H7 (cell line): Measurements from ENCODE around the gene STXBP1. TPM values are rescaled to one million over a fixed set of nuclear protein-coding genes. Genes with fewer than 3 reads are reported as not detected.
"Not testable (repeated sequence)": the region's sequence is repeated elsewhere in the genome, so short reads cannot be mapped to it uniquely, and the experiment has no call there.

ENCODE experiments used
- DNase-seq: peaks from one replicate; pipeline ENCODE4 v3.0.0; 2012
- H3K27me3 ChIP-seq: 2 replicates; pipeline ENCODE4 v1.6.0; 2011; ENCODE audit warnings: mild to moderate bottlenecking, low read length; ENCODE audit not compliant: control insufficient read depth, insufficient read depth
- H3K36me3 ChIP-seq: replicated peaks from 2 replicates; pipeline ENCODE4 v1.5.1; 2011; ENCODE audit warnings: low read length; ENCODE audit not compliant: control insufficient read depth, insufficient read depth
- H3K4me3 ChIP-seq: 2 replicates; pipeline ENCODE4 v1.5.1; 2011; ENCODE audit warnings: low read depth, mild to moderate bottlenecking, control low read depth, low read length, moderate library complexity; ENCODE audit not compliant: insufficient read depth
- total RNA-seq: library from RNA; depleted of rRNA; stranded (reverse); fragments of >200 nt; shearing (Covaris generic); gene quantifications from 2 replicates; pipeline ENCODE4 v1.2.3, GENCODE V29; 2014

Gene STXBP1
- total RNA-seq, 1 experiment from 2014 or later, result 5.9 TPM

DNA sequence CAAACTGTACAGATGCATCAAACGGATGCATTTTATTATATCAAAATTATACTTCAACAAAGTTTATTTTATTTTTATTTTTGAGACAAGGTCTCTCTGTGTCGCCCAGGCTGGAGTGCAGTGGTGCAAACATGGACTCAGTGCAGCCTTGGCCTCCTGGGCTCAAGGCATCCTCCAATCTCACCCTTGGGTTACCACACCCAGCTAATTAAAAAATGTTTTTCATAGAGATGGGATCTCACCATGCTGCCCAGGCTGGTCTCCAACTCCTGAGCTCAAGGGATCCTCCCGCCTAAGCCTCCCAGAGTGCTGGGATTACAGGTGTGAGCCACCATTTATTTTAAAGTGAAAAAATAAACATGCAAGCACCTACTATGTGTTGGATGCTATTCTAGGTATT is 40.1 kb upstream of the STXBP1 start:
- peaks cover 7% of the 10 kb centered on the region for H3K27me3 ChIP-seq
- H3K4me3 ChIP-seq, result no peak overlapping the region
- H3K36me3 ChIP-seq, result no peaks in the 10 kb centered on the region
- DNase-seq, result no peak

DNA sequence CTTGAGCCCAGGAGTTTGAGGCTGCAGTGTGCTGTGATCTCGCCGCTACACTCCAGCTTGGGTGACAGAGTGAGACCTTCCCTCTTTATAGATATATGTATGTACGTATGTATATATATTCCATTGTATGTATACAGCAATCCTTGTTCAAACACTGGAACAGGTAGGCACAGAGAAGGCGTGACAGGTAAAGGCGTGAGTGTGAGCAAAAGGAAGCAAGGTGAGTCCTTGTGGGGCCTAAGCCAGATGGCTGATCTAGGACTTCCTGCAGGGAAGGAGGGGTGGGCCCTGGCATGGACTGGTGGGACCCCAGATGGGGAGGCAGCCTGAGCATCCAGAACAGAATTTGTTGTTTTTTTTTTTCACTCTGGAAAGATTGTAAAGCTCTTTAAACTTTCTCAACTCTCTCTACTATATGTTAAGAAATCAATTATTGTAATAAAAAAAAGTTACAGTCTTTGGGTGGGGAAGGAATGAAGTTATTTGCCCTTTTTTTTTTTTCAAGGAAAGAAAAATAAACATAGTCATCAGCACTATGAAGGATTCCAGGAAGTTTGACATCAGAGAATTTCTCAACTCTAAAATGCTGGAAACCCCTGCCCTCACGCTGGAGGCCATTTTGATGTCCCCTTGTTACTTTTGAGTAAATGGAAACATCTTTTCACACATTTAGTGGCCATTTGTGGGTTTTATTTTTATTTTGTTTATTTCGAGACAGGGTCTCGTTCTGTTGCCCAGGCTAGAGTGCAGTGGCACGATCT is 38.9 kb upstream of the STXBP1 start:
- no peak for DNase-seq
- H3K36me3 ChIP-seq, result no peaks in the 10 kb centered on the region

GRCh38 chr9:127574072-127574993 is 37.7 kb upstream of the STXBP1 start:
- no peaks in the 10 kb centered on the region for H3K36me3 ChIP-seq
- peaks cover 4% of the 10 kb centered on the region for H3K27me3 ChIP-seq
- H3K4me3 ChIP-seq, result no peak overlapping the region
- peak; percentile 22 for DNase-seq

More for the DNA sequence above, 38.9 kb upstream of the STXBP1 start:
- Histone ChIP-seq H3K4me3 (no peak overlapping the region), H3K27me3 (peaks cover 4% of the 10 kb centered on the region)

- DNase-seq, result no peak
These were observed 36.0 kb upstream of the STXBP1 start for GRCh38 chr9:127575875-127576778.

GRCh38 chr9:127577194-127577593 is 34.9 kb upstream of the STXBP1 start:
- DNase-seq, H3K27me3 ChIP-seq, H3K4me3 ChIP-seq, H3K36me3 ChIP-seq: not testable (repeated sequence)

More at GRCh38 chr9:127575875-127576778, 36.0 kb upstream of the STXBP1 start:
- H3K36me3 ChIP-seq, result no peaks in the 10 kb centered on the region
- no peaks in the 10 kb centered on the region for H3K27me3 ChIP-seq
- H3K4me3 ChIP-seq, result no peak overlapping the region

- H3K4me3 ChIP-seq, result no peak overlapping the region
- no peaks in the 10 kb centered on the region for H3K27me3 ChIP-seq
- no peak for DNase-seq
- H3K36me3 ChIP-seq, result no peaks in the 10 kb centered on the region
These were observed 33.5 kb upstream of the STXBP1 start for GRCh38 chr9:127578627-127578951.

- Histone ChIP-seq H3K36me3 (no peaks in the 10 kb centered on the region), H3K4me3 (no peak overlapping the region), H3K27me3 (no peaks in the 10 kb centered on the region)
- peak; percentile 85 for DNase-seq
These were observed 32.9 kb upstream of the STXBP1 start for GRCh38 chr9:127578952-127579853.

DNA sequence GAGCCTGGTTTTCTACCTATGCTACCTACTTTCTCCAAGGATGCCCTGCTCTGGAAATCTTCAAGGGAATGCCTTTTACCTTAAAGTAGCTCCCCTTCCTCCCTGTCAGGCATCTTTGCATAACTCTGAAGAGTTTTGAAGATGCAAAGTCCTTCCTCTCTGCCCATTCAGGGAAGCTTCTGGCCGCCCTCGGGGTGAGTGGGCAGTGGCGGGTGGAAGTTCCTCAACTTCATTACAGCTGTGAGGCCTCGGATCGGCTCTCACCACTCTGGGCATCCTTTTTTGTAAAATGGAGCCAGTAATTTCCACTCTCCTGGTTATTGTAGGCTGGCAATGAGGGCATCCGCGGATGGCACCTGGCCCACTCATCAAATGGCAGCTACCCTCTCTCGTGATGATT is 31.7 kb upstream of the STXBP1 start:
- no peaks in the 10 kb centered on the region for H3K36me3 ChIP-seq
- H3K4me3 ChIP-seq, result no peak overlapping the region
- H3K27me3 ChIP-seq, result no peaks in the 10 kb centered on the region
- DNase-seq, result no peak

DNA sequence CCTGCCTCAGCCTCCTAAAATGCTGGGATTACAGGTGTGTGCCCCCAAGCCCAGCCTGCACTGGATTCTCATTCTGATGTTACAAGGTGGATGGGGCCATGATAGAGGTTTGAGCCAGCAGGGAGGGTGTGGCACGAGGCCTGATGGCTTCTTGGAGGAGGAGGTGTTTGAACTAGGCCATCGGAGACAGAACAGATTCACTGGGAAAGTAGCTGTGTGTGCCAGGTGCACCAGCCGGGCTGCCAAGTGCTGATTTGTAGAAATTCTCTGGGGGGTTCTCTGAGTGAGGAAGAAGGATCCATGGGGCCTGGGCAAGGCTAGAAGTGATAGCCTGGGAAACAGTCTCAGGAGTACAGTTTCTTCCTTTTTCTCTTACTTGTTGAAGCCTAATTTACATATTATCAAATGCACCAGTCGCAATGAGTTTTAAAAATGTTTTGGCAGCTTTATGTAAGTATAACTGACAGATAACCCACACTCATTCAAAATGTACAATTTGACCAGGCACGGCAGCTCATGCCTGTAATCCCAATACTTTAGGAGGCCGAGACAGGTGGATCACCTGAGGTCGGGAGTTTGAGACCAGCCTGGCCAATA is 31.1 kb upstream of the STXBP1 start:
- Histone ChIP-seq H3K27me3 (no peaks in the 10 kb centered on the region), H3K4me3 (no peak overlapping the region), H3K36me3 (no peaks in the 10 kb centered on the region)
- no peak for DNase-seq

DNA sequence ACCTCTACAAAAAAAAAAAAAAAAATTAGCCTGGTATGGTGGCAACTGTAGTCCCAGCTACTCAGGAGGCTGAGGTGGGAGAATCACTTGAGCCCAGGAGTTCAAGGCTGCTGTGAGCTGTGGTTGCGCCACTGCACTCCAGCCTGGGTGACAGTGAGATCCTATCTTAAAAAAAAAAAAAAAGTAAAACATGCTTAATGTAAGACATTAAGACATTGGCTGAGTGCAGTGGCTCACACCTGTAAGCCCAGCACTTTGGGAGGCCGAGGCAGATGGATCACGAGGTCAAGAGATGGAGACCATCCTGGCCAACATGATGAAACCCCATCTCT is 27.6 kb upstream of the STXBP1 start:
- H3K36me3 ChIP-seq, H3K27me3 ChIP-seq, H3K4me3 ChIP-seq, DNase-seq: not testable (repeated sequence)

DNA sequence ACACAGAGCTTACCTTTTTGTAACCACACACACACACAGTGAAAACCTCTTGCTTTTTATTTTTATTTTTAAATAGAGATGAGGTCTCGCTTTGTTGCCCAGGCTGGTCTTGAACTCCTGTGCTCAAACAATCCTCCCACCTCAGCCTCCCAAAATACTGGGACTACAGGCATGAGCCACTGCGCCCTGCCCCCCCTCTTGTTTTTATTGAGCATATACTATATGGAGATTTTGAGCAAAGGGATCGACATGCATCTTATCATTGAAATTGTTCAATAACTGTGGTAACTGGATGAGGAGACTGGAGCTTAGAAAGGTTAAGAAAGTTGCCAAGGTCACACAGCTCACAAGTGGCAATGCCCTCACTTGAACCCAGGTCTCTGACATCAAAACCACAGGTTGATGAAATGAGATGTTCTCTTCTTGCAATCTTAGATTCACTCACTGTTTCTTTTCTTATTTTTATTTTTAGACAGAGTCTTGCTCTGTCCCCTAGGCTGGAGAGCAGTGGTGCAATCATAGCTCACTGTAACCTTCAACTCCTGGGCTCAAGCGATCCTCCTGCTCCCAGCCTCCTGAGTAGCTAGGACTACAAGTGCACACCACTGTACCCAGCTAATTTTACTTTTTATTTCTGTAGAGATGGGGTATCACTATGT is 26.8 kb upstream of the STXBP1 start:
- Histone ChIP-seq H3K36me3 (no peaks in the 10 kb centered on the region), H3K4me3 (no peak overlapping the region), H3K27me3 (no peaks in the 10 kb centered on the region)
- DNase-seq, result no peak

DNA sequence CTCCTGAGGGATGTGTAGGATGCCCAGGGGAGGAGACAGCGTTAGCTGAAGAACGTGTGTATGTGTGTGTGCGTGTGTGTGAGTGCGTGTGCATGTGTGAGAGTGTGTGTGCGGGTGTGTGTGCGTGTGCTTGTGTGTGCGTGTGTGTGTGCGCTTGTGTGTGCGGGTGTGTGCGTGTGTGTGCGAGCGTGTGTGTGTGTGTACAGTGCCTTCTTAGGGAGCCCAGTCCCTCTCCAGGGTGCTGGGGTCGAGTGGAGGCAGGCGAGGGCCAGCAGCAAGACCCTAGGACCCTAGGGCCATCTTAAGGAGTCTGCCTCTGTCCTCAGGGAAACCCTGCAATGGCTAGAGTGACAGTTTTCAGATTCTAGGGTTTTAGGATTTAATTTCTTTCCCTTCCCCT is 26.0 kb upstream of the STXBP1 start:
- H3K27me3 ChIP-seq, result no peaks in the 10 kb centered on the region
- H3K4me3 ChIP-seq, result no peak overlapping the region
- DNase-seq, result no peak
- H3K36me3 ChIP-seq, result no peaks in the 10 kb centered on the region

- DNase-seq, result peak; percentile 86
- no peak overlapping the region for H3K4me3 ChIP-seq
- no peaks in the 10 kb centered on the region for H3K36me3 ChIP-seq
- no peaks in the 10 kb centered on the region for H3K27me3 ChIP-seq
These were observed 25.5 kb upstream of the STXBP1 start for GRCh38 chr9:127586537-127586936.
